Measurements from ENCODE around the gene KLHL2. TPM values are rescaled to one million over a fixed set of nuclear protein-coding genes. Genes with fewer than 3 reads are reported as not detected.
A peak's percentile ranks its signal among the peaks of the same experiment; 100 is the strongest.

KLHL2 gene
- total and polyA plus RNA-seq, 2 of the 13 experiments (the other 11 are each of a cell fraction or from before 2014, with no cell fraction given): 9.2 to 17.6 TPM

DNA sequence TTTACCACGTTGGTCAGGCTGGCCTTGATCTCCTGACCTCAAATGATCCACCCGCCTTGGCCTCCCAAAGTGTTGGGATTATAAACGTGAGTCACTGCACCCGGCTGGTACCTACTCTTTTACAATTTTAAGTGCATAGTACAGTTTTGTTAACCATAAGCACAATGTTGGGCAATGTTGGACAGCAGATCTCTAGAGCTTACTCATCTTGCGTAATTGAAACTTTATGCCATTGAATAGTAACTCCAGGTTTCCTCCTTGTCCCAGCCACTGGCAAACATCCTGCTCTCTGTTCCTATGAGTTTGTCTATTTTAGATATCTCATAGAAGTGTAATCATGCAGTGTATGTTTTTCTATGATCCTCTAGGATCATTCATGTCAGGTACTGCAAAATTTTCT lies 162.2 kb downstream of the KLHL2 start (continued):
- TF ChIP-seq POGZ (CRISPR knock-in tag; IDR thresholded peaks at IDR 0.05): peak; percentile 96
- TF ChIP-seq ZNF558 (CRISPR knock-in tag; IDR thresholded peaks at IDR 0.05; ENCODE audit: borderline replicate concordance): no peak
- TF ChIP-seq MTF2 (CRISPR knock-in tag; IDR thresholded peaks at IDR 0.05; ENCODE audit: borderline replicate concordance): no peak
- TF ChIP-seq AHR (CRISPR knock-in tag; IDR thresholded peaks at IDR 0.05): no peak
- TF ChIP-seq GMEB2 (CRISPR knock-in tag; IDR thresholded peaks at IDR 0.05; ENCODE audit: low read depth): no peak
- no peak for TF ChIP-seq MLXIP (CRISPR knock-in tag; IDR thresholded peaks at IDR 0.05; ENCODE audit: borderline replicate concordance)
- peak; percentile 22; the same call in 1 of the 2 replicates for TF ChIP-seq ZBED4 (CRISPR knock-in tag; IDR thresholded peaks at IDR 0.05; ENCODE audit: borderline replicate concordance)
- TF ChIP-seq ZMAT3 (CRISPR knock-in tag; conservative IDR thresholded peaks at IDR 0.05): peak; percentile 47; the same call in 1 of the 2 replicates
- TF ChIP-seq ZNF251 (CRISPR knock-in tag; IDR thresholded peaks at IDR 0.05): no peak
- TF ChIP-seq, protein P1, sequence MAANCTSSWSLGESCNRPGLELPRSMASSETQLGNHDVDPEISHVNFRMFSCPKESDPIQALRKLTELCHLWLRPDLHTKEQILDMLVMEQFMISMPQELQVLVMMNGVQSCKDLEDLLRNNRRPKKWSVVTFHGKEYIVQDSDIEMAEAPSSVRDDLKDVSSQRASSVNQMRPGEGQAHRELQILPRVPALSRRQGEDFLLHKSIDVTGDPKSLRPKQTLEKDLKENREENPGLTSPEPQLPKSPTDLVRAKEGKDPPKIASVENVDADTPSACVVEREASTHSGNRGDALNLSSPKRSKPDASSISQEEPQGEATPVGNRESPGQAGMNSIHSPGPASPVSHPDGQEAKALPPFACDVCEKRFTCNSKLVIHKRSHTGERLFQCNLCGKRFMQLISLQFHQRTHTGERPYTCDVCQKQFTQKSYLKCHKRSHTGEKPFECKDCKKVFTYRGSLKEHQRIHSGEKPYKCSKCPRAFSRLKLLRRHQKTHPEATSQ (CRISPR knock-in tag; IDR thresholded peaks at IDR 0.05; ENCODE audit: borderline replicate concordance): peak; percentile 80; the same call in 1 of the 2 replicates
- peak; percentile 95 for TF ChIP-seq JUNB (CRISPR knock-in tag; IDR thresholded peaks at IDR 0.05; ENCODE audit: borderline replicate concordance)
- TF ChIP-seq, protein P2, sequence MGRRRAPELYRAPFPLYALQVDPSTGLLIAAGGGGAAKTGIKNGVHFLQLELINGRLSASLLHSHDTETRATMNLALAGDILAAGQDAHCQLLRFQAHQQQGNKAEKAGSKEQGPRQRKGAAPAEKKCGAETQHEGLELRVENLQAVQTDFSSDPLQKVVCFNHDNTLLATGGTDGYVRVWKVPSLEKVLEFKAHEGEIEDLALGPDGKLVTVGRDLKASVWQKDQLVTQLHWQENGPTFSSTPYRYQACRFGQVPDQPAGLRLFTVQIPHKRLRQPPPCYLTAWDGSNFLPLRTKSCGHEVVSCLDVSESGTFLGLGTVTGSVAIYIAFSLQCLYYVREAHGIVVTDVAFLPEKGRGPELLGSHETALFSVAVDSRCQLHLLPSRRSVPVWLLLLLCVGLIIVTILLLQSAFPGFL (CRISPR knock-in tag; IDR thresholded peaks at IDR 0.05): no peak
- no peak for TF ChIP-seq PCBP1 (IDR thresholded peaks at IDR 0.05; ENCODE audit: borderline replicate concordance, low read depth, low read length)
- 0 out of 2 replicates have a peak, but pooled peaks have one; percentile 50 for TF ChIP-seq ZHX1 (CRISPR knock-in tag; IDR thresholded peaks at IDR 0.05; ENCODE audit: low read depth)
- TF ChIP-seq CREM (IDR thresholded peaks at IDR 0.05): peak; percentile 83
- TF ChIP-seq CREM (CRISPR knock-in tag; IDR thresholded peaks at IDR 0.05): no peak
